ENCODE data around the gene ENOX1.

The ENOX1 gene

GRCh38 chr13:43529796-43530195 is 257.0 kb downstream of the ENOX1 start:
- no peak for DNase-seq

DNA sequence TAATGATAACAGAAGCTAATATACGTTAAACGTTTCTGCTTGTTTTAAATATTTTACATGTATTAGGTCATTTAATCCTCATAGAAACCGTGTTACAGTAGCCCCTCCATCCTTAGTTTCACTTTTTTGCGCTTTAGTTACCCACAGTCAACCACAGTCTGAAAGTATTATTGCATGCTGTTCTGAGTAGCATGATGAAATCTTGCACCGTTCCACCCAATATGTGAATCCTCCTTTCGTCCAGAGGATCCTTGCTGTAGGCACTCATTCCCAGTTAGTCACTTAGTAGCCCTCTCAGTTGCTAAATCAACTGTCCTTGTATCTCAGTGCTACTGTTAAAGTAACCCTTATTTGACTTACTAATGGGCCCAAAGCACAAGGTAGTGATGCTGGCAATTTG is 257.8 kb downstream of the ENOX1 start:
- no peak for DNase-seq

DNA sequence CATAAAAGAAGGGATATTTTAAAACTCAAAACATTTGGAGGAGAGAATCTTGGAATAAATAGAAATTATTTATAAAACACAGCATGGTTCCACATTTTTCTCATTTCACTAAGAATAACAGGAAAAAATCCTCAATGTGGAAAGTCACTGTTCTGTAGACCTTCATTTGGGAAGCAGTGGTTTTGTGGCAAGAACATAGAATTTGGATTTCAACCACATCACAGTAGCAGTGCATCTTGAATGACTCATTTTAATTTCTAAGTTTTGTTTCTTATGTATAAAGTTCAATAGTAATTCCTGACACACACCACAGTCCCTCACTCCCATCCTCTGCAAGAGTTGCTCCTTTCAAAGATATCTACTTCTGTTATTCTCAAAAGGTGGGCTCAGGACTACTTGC is 264.0 kb downstream of the ENOX1 start:
- no peak for DNase-seq

DNA sequence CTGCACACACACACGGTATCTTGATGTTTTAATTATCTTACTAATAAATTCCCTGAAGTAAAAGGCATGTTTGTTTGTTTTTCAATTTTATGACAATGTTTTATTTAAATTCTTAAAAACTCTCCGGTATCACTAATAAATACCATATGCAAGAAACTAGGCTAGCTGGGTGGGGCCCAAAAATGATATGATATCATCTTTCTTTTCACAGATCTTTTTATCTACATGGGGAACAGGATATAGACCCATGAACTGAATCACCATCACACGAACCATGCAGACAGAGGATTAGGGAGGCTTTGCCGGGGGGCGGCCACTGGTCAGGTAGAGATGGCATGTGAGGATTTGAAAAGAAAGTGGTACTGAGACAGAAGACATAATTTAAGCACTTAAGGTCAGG is 266.4 kb downstream of the ENOX1 start:
- DNase-seq: no peak

- DNase-seq: no peak
Measured at GRCh38 chr13:43518833-43519232, 267.9 kb downstream of the ENOX1 start.

DNA sequence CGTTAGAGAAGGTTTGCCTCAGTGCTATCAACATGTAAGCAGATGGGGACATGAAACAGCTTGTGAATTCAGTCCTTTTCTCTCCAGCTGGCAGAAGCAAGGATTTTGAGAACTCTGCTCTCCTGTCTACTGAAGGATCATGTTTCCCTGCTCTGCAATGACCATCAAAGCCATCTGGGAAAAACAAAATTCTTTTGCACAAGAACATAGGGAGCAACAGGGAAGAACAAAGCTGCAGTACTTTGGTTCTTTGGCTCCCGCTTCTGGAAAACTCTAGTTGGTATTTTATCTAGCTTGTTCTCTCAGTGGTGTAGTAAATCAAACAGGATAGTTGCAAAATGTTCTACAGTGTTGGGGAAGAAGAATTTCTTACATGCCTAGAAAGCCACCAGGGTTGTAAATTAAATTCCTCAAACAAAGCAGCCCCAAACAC is 270.4 kb downstream of the ENOX1 start:
- DNase-seq: peak; percentile 74

DNA sequence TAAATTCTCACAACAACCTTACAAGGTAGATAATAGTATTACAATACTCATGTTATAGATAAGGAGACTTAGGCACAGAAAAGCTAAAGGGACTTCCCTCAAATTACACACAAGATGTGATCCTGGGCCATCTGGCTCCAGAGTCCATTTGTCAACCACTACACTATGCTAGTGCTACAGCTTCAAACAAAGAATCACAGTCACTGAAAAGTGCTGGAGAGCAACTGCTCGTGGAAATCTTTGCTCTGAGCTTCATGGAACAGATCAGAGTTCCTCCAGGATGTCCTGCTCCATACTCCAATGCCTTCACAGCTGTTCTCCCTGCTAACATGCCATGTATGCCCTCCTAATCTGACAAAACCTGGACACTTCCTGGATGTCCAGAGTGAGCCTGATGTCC is 271.2 kb downstream of the ENOX1 start:
- DNase-seq: no peak

- DNase-seq: no peak
Measured at GRCh38 chr13:43514311-43514710, 272.5 kb downstream of the ENOX1 start.

- no peak for DNase-seq
Measured at GRCh38 chr13:43512221-43512620, 274.6 kb downstream of the ENOX1 start.

- DNase-seq: no peak
Measured at GRCh38 chr13:43510956-43511901, 275.5 kb downstream of the ENOX1 start.

DNA sequence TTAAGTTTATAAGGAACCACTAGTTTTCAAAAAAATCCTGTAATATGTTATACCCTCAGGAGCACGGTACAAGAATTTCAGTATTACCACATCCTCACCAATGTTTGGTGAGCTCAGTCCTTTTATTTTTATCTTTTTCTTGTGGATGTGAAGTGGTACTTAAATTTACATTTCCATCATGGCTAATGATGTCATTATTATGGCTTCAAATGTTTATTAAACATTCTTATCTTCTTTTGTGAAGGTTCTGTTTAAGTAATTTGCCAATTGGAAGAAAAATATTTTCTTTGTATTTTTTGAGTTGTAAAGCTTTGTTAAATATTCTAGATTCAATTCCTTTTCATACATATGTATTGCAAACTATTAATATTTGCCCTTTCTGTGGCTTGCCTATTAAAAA is 291.0 kb downstream of the ENOX1 start:
- no peak for DNase-seq

- DNase-seq: no peak
Measured at GRCh38 chr13:43494206-43494605, 292.6 kb downstream of the ENOX1 start.

DNA sequence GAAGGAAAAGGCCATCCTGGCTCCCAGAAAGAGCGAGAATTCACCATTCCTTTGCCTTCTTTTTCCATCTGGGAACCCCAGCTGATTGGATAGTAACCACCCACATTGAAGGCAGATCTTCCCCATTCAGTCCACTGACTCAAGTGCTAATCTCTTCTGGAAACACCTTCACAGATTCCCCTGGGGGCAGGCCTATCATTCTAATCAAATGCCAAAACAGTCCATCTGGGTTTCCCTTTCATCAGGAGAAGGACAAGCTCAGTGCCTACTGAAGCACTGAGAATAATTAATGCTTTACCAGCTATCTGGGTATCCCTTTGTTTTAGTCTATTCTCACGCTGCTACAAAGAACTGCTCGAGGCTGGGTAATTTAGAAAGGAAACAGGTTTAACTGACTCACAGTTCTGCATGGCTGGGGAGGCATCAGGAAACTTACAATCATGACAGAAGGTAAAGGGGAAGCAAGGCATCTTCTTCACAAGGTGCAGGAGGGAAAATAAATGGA is 293.2 kb downstream of the ENOX1 start:
- no peak for DNase-seq

GRCh38 chr13:43492745-43493144 is 294.0 kb downstream of the ENOX1 start:
- no peak for DNase-seq

GRCh38 chr13:43492311-43492710 is 294.5 kb downstream of the ENOX1 start:
- no peak for DNase-seq

- DNase-seq: peak; percentile 6
Measured at GRCh38 chr13:43489233-43489632, 297.5 kb downstream of the ENOX1 start.

- DNase-seq: no peak
Measured at GRCh38 chr13:43487885-43488284, 298.9 kb downstream of the ENOX1 start.

DNA sequence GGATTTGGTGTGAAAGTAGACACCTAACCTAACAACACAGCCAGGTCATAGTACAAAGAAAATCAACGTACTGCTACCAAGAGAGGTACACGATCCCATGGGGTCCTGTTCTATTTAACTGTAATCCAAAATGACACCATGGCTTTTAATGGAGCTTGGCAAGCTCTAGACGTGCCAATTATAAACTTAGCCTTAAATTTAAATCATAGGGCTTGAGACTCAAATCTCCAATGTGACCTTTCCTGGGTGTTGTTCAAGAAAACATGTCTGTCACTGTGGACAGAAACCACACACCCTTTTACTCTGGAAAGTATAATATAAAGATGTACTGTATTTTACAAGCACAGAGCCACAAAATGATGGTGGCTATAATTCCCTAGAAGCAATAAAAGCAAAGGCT is 299.3 kb downstream of the ENOX1 start:
- no peak for DNase-seq

DNA sequence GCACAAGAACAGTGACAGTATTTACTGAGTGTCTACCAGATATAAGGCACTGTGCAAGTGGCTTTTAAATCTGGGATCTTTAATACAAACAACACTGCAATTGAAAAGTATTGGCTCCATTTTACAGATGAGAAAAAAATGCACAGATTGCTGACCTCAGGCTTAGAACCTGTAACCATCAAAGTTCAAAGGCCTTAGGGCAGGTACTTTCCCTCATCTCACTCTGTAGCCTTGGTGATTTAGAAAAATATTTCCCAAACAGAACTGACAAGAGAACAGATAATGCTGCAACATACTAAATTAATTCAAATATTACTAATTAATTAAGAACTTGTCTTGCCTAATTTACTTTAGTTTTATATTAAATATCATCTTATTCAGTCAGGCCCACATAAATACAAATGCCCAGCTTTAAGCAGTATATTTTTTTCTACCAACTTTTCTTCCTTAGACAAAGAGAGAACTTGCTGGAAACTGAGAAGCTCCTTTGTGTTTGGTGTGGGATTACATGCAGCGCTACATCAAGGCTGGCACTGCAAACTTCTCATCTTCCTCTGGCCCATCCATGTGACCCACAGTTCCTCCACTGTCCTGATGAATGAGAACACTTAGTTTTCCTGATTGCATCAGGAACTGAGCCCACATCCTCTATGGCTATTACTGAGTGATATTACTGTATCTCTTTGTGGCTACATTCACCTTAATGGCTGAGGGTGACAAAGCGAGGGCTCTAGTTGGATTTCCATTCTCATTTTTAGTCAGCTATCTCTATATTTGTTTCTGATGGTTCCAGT is 302.1 kb downstream of the ENOX1 start:
- DNase-seq: no peak

- no peak for DNase-seq
Measured at GRCh38 chr13:43483930-43484329, 302.8 kb downstream of the ENOX1 start.

DNA sequence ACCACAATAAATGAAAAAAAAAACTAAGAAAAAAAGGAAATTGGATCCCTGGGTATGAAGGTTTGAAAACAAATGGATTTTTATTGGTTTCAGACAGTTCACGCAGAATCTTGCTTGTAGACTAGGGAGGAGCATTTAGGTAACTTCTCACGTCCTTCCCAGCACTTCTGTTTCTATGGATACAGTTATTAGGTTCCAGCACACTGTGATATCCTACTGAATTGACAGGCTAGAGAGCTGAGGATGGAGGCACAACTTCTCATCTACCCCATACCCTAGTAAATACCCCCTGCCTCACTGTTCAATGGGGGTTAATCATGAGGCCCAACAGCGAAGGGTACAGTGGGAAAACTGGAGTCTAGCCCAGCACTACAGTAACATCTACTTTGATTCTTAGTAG is 304.1 kb downstream of the ENOX1 start:
- no peak for DNase-seq

DNA sequence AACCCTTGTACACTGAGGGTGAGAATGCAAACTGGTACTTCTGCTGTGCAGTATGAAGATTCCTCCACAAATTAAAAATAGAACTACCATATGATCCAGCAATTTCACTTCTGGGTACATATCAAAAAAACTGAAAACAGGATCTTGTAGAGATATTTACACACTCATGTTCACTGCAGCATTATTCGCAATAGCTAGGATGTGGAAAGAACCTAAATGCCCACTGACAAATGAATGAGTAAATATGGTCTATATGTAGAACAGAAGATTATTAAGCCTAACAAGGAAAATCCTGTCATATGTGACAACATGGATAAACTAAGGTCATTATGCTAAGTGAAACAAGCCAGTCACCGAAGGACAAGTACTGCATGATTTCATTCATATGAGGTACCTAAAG is 304.7 kb downstream of the ENOX1 start:
- DNase-seq: no peak

- DNase-seq: no peak
Measured at GRCh38 chr13:43478902-43479301, 307.9 kb downstream of the ENOX1 start.

DNA sequence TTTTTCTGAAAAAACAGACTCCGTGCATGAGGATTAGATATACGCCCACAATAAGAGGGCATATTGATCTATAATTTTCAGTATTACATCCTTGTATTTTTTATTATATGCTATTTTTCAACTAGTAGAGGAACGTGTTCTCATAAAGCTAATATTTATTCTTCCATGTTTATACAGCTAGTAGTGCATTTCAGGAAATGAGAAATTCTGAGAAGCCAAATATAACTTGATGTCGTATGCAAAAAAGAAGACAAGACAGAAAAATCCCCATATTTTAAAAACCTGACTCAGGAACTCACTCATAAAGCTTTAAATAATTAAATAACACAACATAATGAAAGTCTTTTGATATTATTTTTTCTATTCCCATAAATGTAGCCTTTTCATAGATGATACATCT is 308.6 kb downstream of the ENOX1 start:
- no peak for DNase-seq
